Activated CD4-positive, alpha-beta T cell treated with anti-CD3 and anti-CD28 coated beads for 36 hours (primary cell): Measurements from ENCODE around the gene DOK5. TPM values are rescaled to one million over a fixed set of nuclear protein-coding genes. Genes with fewer than 3 reads are reported as not detected.

Experiments
- ATAC-seq: fragments of 200-7000 bp; cut with Tn5 transposase; one replicate; pipeline ENCODE4 v1.10.0; 2021; ENCODE audit warnings: mild to moderate bottlenecking, moderate library complexity
- CTCF ChIA-PET: fragments of 350-600 bp; sonication (Branson Sonifier 250); formaldehyde crosslinking; loops from one replicate; lab custom pipeline; 2021; ENCODE audit warnings: antibody characterized with exemption; lab: Charles Lee
- POLR2A ChIA-PET: fragments of 350-600 bp; sonication (Branson Sonifier 250); formaldehyde crosslinking; loops from one replicate; lab custom pipeline; 2021; ENCODE audit warnings: antibody characterized with exemption, inconsistent platforms; lab: Charles Lee
- DNase-seq: peaks from one replicate; pipeline ENCODE4 v3.0.0-alpha.2; 2020
- H3K27ac Mint-ChIP-seq: one replicate; pipeline ENCODE4 v1.8.0; 2021; ENCODE audit warnings: mixed read lengths
- H3K27me3 Mint-ChIP-seq: one replicate; pipeline ENCODE4 v1.8.0; 2021; ENCODE audit warnings: mixed read lengths
- H3K36me3 Mint-ChIP-seq: one replicate; pipeline ENCODE4 v1.8.0; 2021; ENCODE audit warnings: low read depth, mixed read lengths
- H3K4me1 Mint-ChIP-seq: one replicate; pipeline ENCODE4 v1.8.0; 2021; ENCODE audit warnings: mixed read lengths
- H3K4me3 Mint-ChIP-seq: one replicate; pipeline ENCODE4 v1.8.0; 2021; ENCODE audit warnings: mild to moderate bottlenecking, moderate library complexity, mixed read lengths
- H3K9me3 Mint-ChIP-seq: one replicate; pipeline ENCODE4 v1.8.0; 2021; ENCODE audit warnings: low read depth, mixed read lengths
- intact Hi-C, 2 experiments: fragments of 100-400 bp; cut with DNase I in 1 of 2; cut with micrococcal nuclease in 1 of 2; formaldehyde crosslinking; loops; one replicate each; pipeline versions ENCODE4 v1.14.2 to v1.15.1; 2022 to 2024; cut with DNase I, micrococcal nuclease
- total RNA-seq, 2 experiments: library from RNA; stranded (reverse); gene quantifications; one replicate each; pipeline ENCODE4 v1.2.3, GENCODE V29; 2021

The DOK5 gene
- total RNA-seq, 2 experiments from 2014 or later = 2.1 to 2.9 TPM

GRCh38 chr20:54651252-54651651 is 175.9 kb downstream of the DOK5 start:
- intact Hi-C loops = no loop called here
- Mint-ChIP-seq H3K9me3 (no peaks in the 10 kb centered on the region), H3K27ac (no peak overlapping the region), H3K4me1 (no peaks in the 10 kb centered on the region), H3K36me3 (no peaks in the 10 kb centered on the region), H3K27me3 (peaks cover 10% of the 10 kb centered on the region), H3K4me3 (no peak overlapping the region)
- ATAC-seq (no peak), DNase-seq (no peak)
- ChIA-PET POLR2A (no interaction called here), CTCF (interaction anchor here (0.7 to 1.0 kb wide), 2 partner anchors 29 to 396 kb away, joined by 3 read pairs; no protein-coding TSS in a partner anchor)

DNA sequence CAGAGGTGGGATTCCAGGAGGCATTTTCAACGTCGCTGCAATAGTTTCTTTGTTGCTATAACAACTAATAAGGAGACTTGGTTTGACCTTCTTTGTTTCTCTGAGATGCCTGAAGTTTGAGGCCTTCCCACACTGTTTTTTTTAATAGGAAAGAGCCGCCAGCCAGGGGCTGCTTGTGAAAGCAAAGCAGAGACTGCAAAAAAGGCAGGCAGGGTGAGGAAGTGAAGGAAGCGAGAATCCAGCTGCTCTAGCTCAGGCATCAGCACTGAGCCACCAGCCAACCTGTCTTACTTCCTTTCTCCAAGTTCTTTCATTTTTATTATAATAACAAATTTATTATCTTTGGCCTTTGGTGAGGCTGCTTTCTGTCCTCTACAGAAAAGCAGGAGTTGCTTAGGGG is 179.1 kb downstream of the DOK5 start:
- Mint-ChIP-seq H3K9me3 (no peaks in the 10 kb centered on the region), H3K4me3 (no peak overlapping the region), H3K36me3 (no peaks in the 10 kb centered on the region), H3K27me3 (peaks cover 8% of the 10 kb centered on the region), H3K4me1 (no peaks in the 10 kb centered on the region), H3K27ac (no peak overlapping the region)
- intact Hi-C loops = no loop called here
- DNase-seq (no peak), ATAC-seq (no peak)
- ChIA-PET CTCF (no interaction called here), POLR2A (no interaction called here)

DNA sequence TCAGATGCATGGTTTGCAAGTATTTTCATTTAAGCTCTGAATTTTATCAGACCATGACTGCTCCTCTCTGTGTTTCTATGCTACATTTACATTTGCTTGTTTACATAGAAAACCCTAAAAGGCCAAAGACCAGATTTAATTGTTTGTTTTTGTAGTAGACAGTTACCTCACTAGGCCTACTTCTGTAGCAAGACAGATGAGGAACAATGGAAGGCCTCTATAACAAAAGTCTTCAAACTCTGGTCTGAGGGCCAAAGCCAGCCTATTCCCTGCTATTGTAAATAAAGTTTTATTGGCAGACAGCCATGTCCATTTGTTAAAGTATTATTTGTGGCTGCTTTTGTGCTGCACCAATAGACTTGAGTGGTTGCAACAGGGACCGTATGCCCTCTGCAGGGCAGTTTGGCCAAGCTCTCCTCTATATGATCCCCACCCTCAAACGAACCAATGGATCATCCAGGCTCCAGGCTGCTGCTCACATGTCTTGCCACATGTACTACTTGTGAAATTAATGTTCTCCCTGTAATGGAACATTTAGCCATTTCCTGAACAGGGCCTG is 182.0 kb downstream of the DOK5 start:
- Mint-ChIP-seq H3K27ac (no peak overlapping the region), H3K9me3 (no peaks in the 10 kb centered on the region), H3K36me3 (no peaks in the 10 kb centered on the region), H3K27me3 (peaks cover 8% of the 10 kb centered on the region), H3K4me3 (no peak overlapping the region), H3K4me1 (no peaks in the 10 kb centered on the region)
- intact Hi-C loops = no loop called here
- POLR2A ChIA-PET = interaction anchor here (0.6 kb wide), 1 partner anchor 467 kb away, joined by 3 read pairs; no protein-coding TSS in a partner anchor
- DNase-seq (no peak), ATAC-seq (no peak)
- CTCF ChIA-PET = no interaction called here

DNA sequence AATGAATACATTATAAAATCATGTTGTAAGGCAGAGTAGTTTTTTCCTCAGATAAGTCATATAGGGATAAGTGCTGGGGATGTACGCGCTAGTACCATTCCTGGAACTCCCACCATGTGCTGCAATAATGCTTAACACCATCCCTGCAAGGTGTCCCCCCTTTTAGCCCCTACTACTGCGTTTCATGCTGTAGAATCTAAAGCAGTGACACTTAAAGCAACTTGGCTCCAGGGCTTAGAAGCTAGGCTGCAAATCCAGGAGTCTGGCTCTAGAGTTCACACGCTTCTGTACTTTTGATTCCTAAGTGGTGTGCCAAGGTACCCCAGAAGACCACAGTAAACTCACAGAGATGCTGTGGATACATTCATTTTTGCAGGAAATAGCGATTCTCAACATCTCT is 183.1 kb downstream of the DOK5 start:
- ChIA-PET CTCF (no interaction called here), POLR2A (no interaction called here)
- ATAC-seq (no peak), DNase-seq (no peak)
- no peaks in the 10 kb centered on the region for H3K4me1 Mint-ChIP-seq
- H3K9me3 Mint-ChIP-seq = no peaks in the 10 kb centered on the region
- no peak overlapping the region for H3K4me3 Mint-ChIP-seq
- intact Hi-C loops = no loop called here
- H3K27ac Mint-ChIP-seq = no peak overlapping the region
- no peaks in the 10 kb centered on the region for H3K36me3 Mint-ChIP-seq
- H3K27me3 Mint-ChIP-seq = peaks cover 10% of the 10 kb centered on the region

- ChIA-PET CTCF (no interaction called here), POLR2A (no interaction called here)
- DNase-seq (no peak), ATAC-seq (no peak)
- Mint-ChIP-seq H3K9me3 (no peaks in the 10 kb centered on the region), H3K27me3 (peaks cover 10% of the 10 kb centered on the region), H3K27ac (no peak overlapping the region), H3K36me3 (no peaks in the 10 kb centered on the region), H3K4me1 (no peaks in the 10 kb centered on the region), H3K4me3 (no peak overlapping the region)
- intact Hi-C loops = no loop called here
These were observed 185.9 kb downstream of the DOK5 start for GRCh38 chr20:54661265-54661664.

GRCh38 chr20:54661880-54662465 is 186.6 kb downstream of the DOK5 start:
- H3K4me3 Mint-ChIP-seq = no peak overlapping the region
- no peaks in the 10 kb centered on the region for H3K4me1 Mint-ChIP-seq
- H3K36me3 Mint-ChIP-seq = no peaks in the 10 kb centered on the region
- DNase-seq = no peak
- intact Hi-C loops = no loop called here
- H3K27me3 Mint-ChIP-seq = peaks cover 10% of the 10 kb centered on the region
- ATAC-seq = no peak
- H3K9me3 Mint-ChIP-seq = no peaks in the 10 kb centered on the region
- H3K27ac Mint-ChIP-seq = no peak overlapping the region
- CTCF ChIA-PET = interaction anchor here (0.6 kb wide), 1 partner anchor 27 kb away, joined by 4 read pairs; no protein-coding TSS in a partner anchor
- POLR2A ChIA-PET = no interaction called here

DNA sequence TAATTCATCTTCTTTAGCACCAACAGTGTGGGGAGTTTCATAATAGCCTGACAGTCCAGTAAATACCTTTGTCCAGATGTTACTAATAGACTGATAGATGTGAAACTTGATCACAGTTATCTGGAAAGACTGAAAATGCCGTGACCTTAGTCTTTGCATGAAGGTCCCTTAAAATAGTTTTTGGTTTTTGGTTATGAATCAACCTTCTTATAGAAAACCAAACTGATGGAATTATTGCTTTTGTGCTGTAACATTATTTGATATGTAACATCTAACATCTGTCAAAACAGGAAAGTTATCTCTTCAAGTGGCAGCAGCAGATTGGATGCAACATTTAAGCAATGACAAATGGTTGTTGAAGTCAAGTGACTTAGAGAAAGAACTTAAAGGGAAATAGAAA is 190.4 kb downstream of the DOK5 start:
- intact Hi-C loops = no loop called here
- no peak overlapping the region for H3K4me3 Mint-ChIP-seq
- ChIA-PET CTCF (interaction anchor here (0.6 kb wide), 1 partner anchor 145 kb away, joined by 3 read pairs; no protein-coding TSS in a partner anchor), POLR2A (no interaction called here)
- no peak overlapping the region for H3K27ac Mint-ChIP-seq
- no peaks in the 10 kb centered on the region for H3K4me1 Mint-ChIP-seq
- no peaks in the 10 kb centered on the region for H3K36me3 Mint-ChIP-seq
- H3K27me3 Mint-ChIP-seq = peaks cover 14% of the 10 kb centered on the region
- no peak for DNase-seq
- no peaks in the 10 kb centered on the region for H3K9me3 Mint-ChIP-seq
- no peak for ATAC-seq

DNA sequence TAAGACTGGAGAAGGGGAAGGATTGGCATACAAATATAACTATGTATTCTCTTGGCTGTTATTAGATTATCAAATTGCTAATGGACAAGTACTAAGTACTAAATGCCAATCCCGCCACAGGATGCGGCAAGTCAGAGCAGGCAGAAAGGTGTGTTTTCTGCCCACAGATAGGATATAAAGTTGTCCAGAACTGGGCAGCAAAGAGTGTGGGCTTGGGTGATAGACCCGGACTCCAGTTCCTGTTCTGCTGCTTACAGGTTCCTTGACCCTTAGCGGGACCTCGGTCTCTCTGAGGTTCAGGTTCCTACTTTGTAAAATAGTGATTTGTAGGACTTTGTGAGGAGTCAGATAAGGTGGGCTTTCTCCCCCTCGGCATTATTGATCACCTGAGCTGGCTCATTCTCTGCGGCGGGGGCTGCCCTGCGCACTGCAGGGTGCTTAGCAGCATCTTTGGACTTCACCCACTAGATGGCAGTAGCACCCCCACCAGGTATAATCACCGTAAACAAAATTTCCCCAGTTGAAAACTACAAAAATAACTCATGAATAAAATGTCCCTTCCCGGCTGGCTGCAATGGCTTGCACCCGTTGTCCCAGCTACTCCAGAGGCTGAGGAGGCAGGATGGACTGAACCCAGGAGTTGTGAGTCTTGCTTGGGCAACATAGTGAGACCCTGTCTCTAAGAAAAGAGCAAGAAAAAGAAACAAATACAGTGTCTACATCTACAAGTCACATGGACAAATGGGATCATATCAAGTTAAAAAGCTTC is 193.1 kb downstream of the DOK5 start:
- H3K27ac Mint-ChIP-seq = no peak overlapping the region
- ChIA-PET CTCF (interaction anchor here (1.2 to 3.0 kb wide), 2 partner anchors 12 to 71 kb away, joined by 3 to 11 read pairs; no protein-coding TSS in a partner anchor), POLR2A (no interaction called here)
- no peak overlapping the region for H3K4me3 Mint-ChIP-seq
- no peaks in the 10 kb centered on the region for H3K9me3 Mint-ChIP-seq
- ATAC-seq = peak; percentile 53
- intact Hi-C loops = no loop called here
- H3K36me3 Mint-ChIP-seq = no peaks in the 10 kb centered on the region
- DNase-seq = peak; percentile 39
- no peaks in the 10 kb centered on the region for H3K4me1 Mint-ChIP-seq
- peaks cover 6% of the 10 kb centered on the region for H3K27me3 Mint-ChIP-seq

DNA sequence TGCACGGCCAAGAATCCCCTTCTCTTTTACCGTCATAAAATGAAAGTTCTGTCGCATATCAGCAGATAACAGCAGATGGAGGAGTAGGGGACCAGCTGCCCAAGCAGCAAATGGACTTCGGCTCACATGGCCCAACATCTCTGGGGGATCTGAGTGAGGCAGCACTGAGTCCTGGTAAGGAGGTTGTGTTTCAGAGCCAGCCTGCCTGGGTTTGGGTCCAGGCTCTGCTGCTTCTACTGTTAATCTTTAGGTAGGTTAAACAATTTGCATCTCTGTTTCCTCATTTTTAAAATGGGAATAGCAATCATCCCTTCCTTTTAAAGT is 193.6 kb downstream of the DOK5 start:
- intact Hi-C loops = no loop called here
- no peak for DNase-seq
- POLR2A ChIA-PET = no interaction called here

DNA sequence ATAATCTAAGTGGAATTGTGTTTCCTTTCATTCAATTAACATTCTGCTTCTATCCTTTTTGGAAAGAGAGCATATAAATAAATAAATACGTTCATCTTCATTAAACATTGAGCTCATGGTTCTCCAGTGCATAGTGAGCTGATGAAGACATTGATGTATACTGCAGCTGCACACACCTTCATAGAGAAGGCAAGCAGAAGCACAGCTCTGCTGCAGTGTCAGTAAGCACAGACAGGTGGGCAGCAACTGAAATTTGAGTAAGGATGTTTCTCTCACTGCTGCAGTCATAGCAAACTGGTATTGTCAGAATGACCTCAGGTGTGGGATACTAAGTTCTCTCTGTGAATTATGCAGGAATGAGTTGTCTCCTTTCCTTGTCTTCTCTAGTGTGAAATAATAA is 202.9 kb downstream of the DOK5 start:
- H3K36me3 Mint-ChIP-seq = no peaks in the 10 kb centered on the region
- ATAC-seq (no peak), DNase-seq (no peak)
- H3K9me3 Mint-ChIP-seq = no peaks in the 10 kb centered on the region
- H3K4me3 Mint-ChIP-seq = no peak overlapping the region
- H3K4me1 Mint-ChIP-seq = no peaks in the 10 kb centered on the region
- ChIA-PET CTCF (interaction anchor here (0.7 to 1.1 kb wide), 2 partner anchors 11 to 95 kb away, joined by 3 to 4 read pairs; no protein-coding TSS in a partner anchor), POLR2A (no interaction called here)
- intact Hi-C loops = no loop called here
- H3K27me3 Mint-ChIP-seq = peaks cover 11% of the 10 kb centered on the region
- no peak overlapping the region for H3K27ac Mint-ChIP-seq

More for the DNA sequence above, 193.6 kb downstream of the DOK5 start:
- H3K36me3 Mint-ChIP-seq = no peaks in the 10 kb centered on the region
- CTCF ChIA-PET = interaction anchor here (1.2 to 3.0 kb wide), 2 partner anchors 12 to 71 kb away, joined by 3 to 11 read pairs; no protein-coding TSS in a partner anchor
- ATAC-seq = no peak
- peaks cover 4% of the 10 kb centered on the region for H3K27me3 Mint-ChIP-seq
- H3K9me3 Mint-ChIP-seq = no peaks in the 10 kb centered on the region
- H3K4me1 Mint-ChIP-seq = no peaks in the 10 kb centered on the region
- no peak overlapping the region for H3K27ac Mint-ChIP-seq
- no peak overlapping the region for H3K4me3 Mint-ChIP-seq

GRCh38 chr20:54680439-54680838 is 205.0 kb downstream of the DOK5 start:
- intact Hi-C loops = loop anchor here in 1 of 2 experiments (2.0 to 5.0 kb wide), 2 partner anchors 1567 to 1664 kb away; partner anchors contain the start of gene MC3R
- H3K36me3 Mint-ChIP-seq = no peaks in the 10 kb centered on the region
- H3K4me3 Mint-ChIP-seq = no peak overlapping the region
- no peaks in the 10 kb centered on the region for H3K9me3 Mint-ChIP-seq
- ChIA-PET POLR2A (no interaction called here), CTCF (interaction anchor here (0.6 to 3.7 kb wide), 7 partner anchors 12 to 592 kb away, joined by 3 to 11 read pairs (median 3); no protein-coding TSS in a partner anchor)
- H3K27me3 Mint-ChIP-seq = peaks cover 21% of the 10 kb centered on the region
- H3K27ac Mint-ChIP-seq = no peak overlapping the region
- DNase-seq (no peak), ATAC-seq (no peak)
- H3K4me1 Mint-ChIP-seq = no peaks in the 10 kb centered on the region
